IMR-90 (cell line): ENCODE measurements around the gene UNKL. TPM values are rescaled to one million over a fixed set of nuclear protein-coding genes. Genes with fewer than 3 reads are reported as not detected.

Experiments
- ATAC-seq: fragments of 200-7000 bp; cut with Tn5 transposase; 2 replicates; pipeline ENCODE4 v1.9.1; 2020; ENCODE audit warnings: low read depth, mild to moderate bottlenecking, moderate library complexity
- BruUV-seq: library from RNA; stranded (reverse); fragments of 400-500 nt; replicated peaks from 2 replicates; lab custom pipeline; 2021; lab: Mats Ljungman, UMichigan
- CTCF ChIA-PET: fragments of 300-600 bp; formaldehyde crosslinking; extraction: SDS; loops from one replicate; lab custom pipeline; 2021; ENCODE audit warnings: antibody characterized with exemption; lab: Yijun Ruan, JAX
- POLR2A ChIA-PET: fragments of 300-600 bp; sonication (Branson Sonifier 250); formaldehyde crosslinking; loops from one replicate; lab custom pipeline; 2022; ENCODE audit warnings: antibody characterized with exemption; ENCODE audit not compliant: unreplicated experiment; lab: Charles Lee
- DNase-seq: peaks from one replicate; pipeline ENCODE4 v3.0.0; 2013
- H2AFZ ChIP-seq: replicated peaks from 2 replicates; pipeline ENCODE3; 2013; ENCODE audit warnings: low read length, mild to moderate bottlenecking; ENCODE audit not compliant: poor library complexity
- H2AK5ac ChIP-seq: 2 replicates; pipeline ENCODE4 v1.6.1; 2013; ENCODE audit warnings: low read depth, low read length, inconsistent platforms
- H2AK9ac ChIP-seq: replicated peaks from 2 replicates; pipeline ENCODE3; 2013; ENCODE audit warnings: mild to moderate bottlenecking, low read depth, low read length, moderate library complexity; ENCODE audit not compliant: poor library complexity
- H2BK120ac ChIP-seq: 2 replicates; pipeline ENCODE4 v1.6.1; 2013; ENCODE audit warnings: low read depth, low read length, inconsistent platforms
- H2BK15ac ChIP-seq: 3 replicates; pipeline ENCODE4 v1.6.1; 2013; ENCODE audit warnings: low read depth, low read length, inconsistent platforms
- H2BK20ac ChIP-seq: 2 replicates; pipeline ENCODE4 v1.6.1; 2013; ENCODE audit warnings: low read depth, mild to moderate bottlenecking, inconsistent platforms, low read length, moderate library complexity
- H2BK5ac ChIP-seq: 2 replicates; pipeline ENCODE4 v1.6.1; 2013; ENCODE audit warnings: mild to moderate bottlenecking, low read depth, low read length, inconsistent platforms; ENCODE audit not compliant: poor library complexity, severe bottlenecking
- H3K14ac ChIP-seq: replicated peaks from 2 replicates; pipeline ENCODE4 v1.6.1; 2013; ENCODE audit warnings: low read depth, low read length, inconsistent platforms
- H3K18ac ChIP-seq: 2 replicates; pipeline ENCODE4 v1.6.1; 2013; ENCODE audit warnings: low read depth, low read length, control low read depth
- H3K23ac ChIP-seq: 2 replicates; pipeline ENCODE4 v1.6.1; 2013; ENCODE audit warnings: low read depth, low read length, inconsistent platforms
- H3K27ac ChIP-seq: 2 replicates; pipeline ENCODE4 v1.5.1; 2013; ENCODE audit warnings: mild to moderate bottlenecking, control low read depth, low read length; ENCODE audit not compliant: insufficient read depth
- H3K27me3 ChIP-seq: 2 replicates; pipeline ENCODE4 v1.6.1; 2013; ENCODE audit warnings: low read length; ENCODE audit not compliant: control insufficient read depth, insufficient read depth
- H3K36me3 ChIP-seq: 2 replicates; pipeline ENCODE4 v1.6.1; 2013; ENCODE audit warnings: low read length, mixed read lengths; ENCODE audit not compliant: control insufficient read depth, insufficient read depth
- H3K4ac ChIP-seq: 2 replicates; pipeline ENCODE4 v1.6.1; 2013; ENCODE audit warnings: low read depth, low read length, inconsistent platforms
- H3K4me1 ChIP-seq: 2 replicates; pipeline ENCODE4 v1.6.1; 2013; ENCODE audit warnings: low read length, mixed read lengths; ENCODE audit not compliant: control insufficient read depth, insufficient read depth
- H3K4me2 ChIP-seq: 2 replicates; pipeline ENCODE4 v1.6.1; 2013; ENCODE audit warnings: low read depth, mild to moderate bottlenecking, control low read depth, low read length, moderate library complexity
- H3K4me3 ChIP-seq: 2 replicates; pipeline ENCODE4 v1.5.1; 2013; ENCODE audit warnings: low read depth, mild to moderate bottlenecking, control low read depth, low read length, moderate library complexity; ENCODE audit not compliant: insufficient read depth
- H3K56ac ChIP-seq: 2 replicates; pipeline ENCODE4 v1.6.1; 2013; ENCODE audit warnings: low read length, inconsistent platforms; ENCODE audit not compliant: insufficient read depth; ENCODE audit errors: extremely low read depth
- H3K79me1 ChIP-seq, 2 experiments: 2 replicates each; pipeline ENCODE4 v1.6.1; 2013; ENCODE audit warnings: low read length in 2 of 2, inconsistent platforms in 1 of 2, low read depth in 1 of 2
- H3K9ac ChIP-seq: 2 replicates; pipeline ENCODE4 v1.6.1; 2013; ENCODE audit warnings: low read depth, low read length, control low read depth
- H3K9me1 ChIP-seq: 2 replicates; pipeline ENCODE4 v1.6.1; 2013; ENCODE audit warnings: low read length, inconsistent platforms; ENCODE audit not compliant: insufficient read depth
- H3K9me3 ChIP-seq: 2 replicates; pipeline ENCODE4 v1.6.1; 2013; ENCODE audit warnings: low read length; ENCODE audit not compliant: control insufficient read depth, insufficient read depth
- H4K20me1 ChIP-seq: 2 replicates; pipeline ENCODE4 v1.6.1; 2013; ENCODE audit warnings: low read length, inconsistent platforms; ENCODE audit not compliant: insufficient read depth
- H4K5ac ChIP-seq: 2 replicates; pipeline ENCODE4 v1.6.1; 2013; ENCODE audit warnings: mild to moderate bottlenecking, low read depth, low read length, control low read depth
- H4K8ac ChIP-seq, 2 experiments: 2 replicates each; pipeline ENCODE4 v1.6.1; 2013; ENCODE audit warnings: low read depth in 2 of 2, low read length in 2 of 2, control low read depth in 1 of 2, inconsistent platforms in 1 of 2
- H4K91ac ChIP-seq: 2 replicates; pipeline ENCODE4 v1.6.1; 2013; ENCODE audit warnings: low read depth, low read length, inconsistent platforms; ENCODE audit not compliant: insufficient read depth
- BHLHE40 ChIP-seq: fragments of 150-350 bp; IDR thresholded peaks from 2 replicates; pipeline ENCODE4 v1.6.1; 2016; ENCODE audit warnings: mild to moderate bottlenecking, low read depth, low read length
- CEBPB ChIP-seq: IDR thresholded peaks from 2 replicates; pipeline ENCODE4 v1.6.1; 2012; ENCODE audit warnings: low read depth, low read length, improper control_type of control experiment
- CHD1 ChIP-seq: IDR thresholded peaks from 2 replicates; pipeline ENCODE4 v1.6.1; 2012; ENCODE audit warnings: low read depth, low read length, improper control_type of control experiment
- FOS ChIP-seq: fragments of 150-350 bp; IDR thresholded peaks from 2 replicates; pipeline ENCODE4 v1.6.1; 2016; ENCODE audit warnings: low read depth, low read length
- MAFK ChIP-seq: IDR thresholded peaks from 2 replicates; pipeline ENCODE4 v1.6.1; 2012; ENCODE audit warnings: low read depth, low read length, improper control_type of control experiment
- MAZ ChIP-seq: IDR thresholded peaks from 2 replicates; pipeline ENCODE4 v1.6.1; 2012; ENCODE audit warnings: low read depth, mild to moderate bottlenecking, low read length, improper control_type of control experiment, moderate library complexity, borderline replicate concordance
- MXI1 ChIP-seq: IDR thresholded peaks from 2 replicates; pipeline ENCODE4 v1.6.1; 2012; ENCODE audit warnings: low read depth, mild to moderate bottlenecking, low read length, moderate library complexity, borderline replicate concordance
- NFE2L2 ChIP-seq: fragments of 150-350 bp; IDR thresholded peaks from 2 replicates; pipeline ENCODE4 v1.6.1; 2016; ENCODE audit warnings: low read depth, mild to moderate bottlenecking, low read length
- POLR2A ChIP-seq: IDR thresholded peaks from 2 replicates; pipeline ENCODE4 v1.6.1; 2012; ENCODE audit warnings: mild to moderate bottlenecking, low read depth, low read length
- RAD21 ChIP-seq: IDR thresholded peaks from 2 replicates; pipeline ENCODE4 v1.6.1; 2012; ENCODE audit warnings: low read length, improper control_type of control experiment
- RCOR1 ChIP-seq: IDR thresholded peaks from 2 replicates; pipeline ENCODE4 v1.6.1; 2012; ENCODE audit warnings: mild to moderate bottlenecking, low read length, improper control_type of control experiment; ENCODE audit not compliant: insufficient replicate concordance
- RFX5 ChIP-seq: IDR thresholded peaks from 2 replicates; pipeline ENCODE4 v1.8.0; 2012; ENCODE audit warnings: low read depth, mild to moderate bottlenecking, low read length, moderate library complexity
- SMC3 ChIP-seq: fragments of 150-350 bp; IDR thresholded peaks from 2 replicates; pipeline ENCODE4 v1.6.1; 2016; ENCODE audit warnings: low read depth, mild to moderate bottlenecking, antibody characterized with exemption, low read length, moderate library complexity
- WGBS, 2 experiments: methylation state at CpG; one replicate each; pipeline versions ENCODE4 v1.1.5 to v1.1.7; 2013; ENCODE audit warnings: missing lambda C conversion rate in 2 of 2; ENCODE audit not compliant: insufficient read length in 1 of 2; ENCODE audit errors: extremely low coverage in 2 of 2; 5-methylcytosine and 5-hydroxymethylcytosine counted together
- dilution Hi-C: fragments of 300-500 bp; cut with HindIII; formaldehyde crosslinking; loops from one replicate; pipeline ENCODE4 v1.14.3; 2018; ENCODE audit warnings: low sequenced_read_pairs; ENCODE audit not compliant: unreplicated experiment
- in situ Hi-C: fragments of 300-500 bp; cut with MboI; formaldehyde crosslinking; loops from 3 replicates; pipeline ENCODE4 v1.14.3; 2019; ENCODE audit warnings: low sequenced_read_pairs, inconsistent platforms, mixed read lengths
- intact Hi-C: fragments of 100-400 bp; cut with micrococcal nuclease; formaldehyde crosslinking; loops from 2 replicates; pipeline ENCODE4 v1.10.0; 2022
- polyA plus RNA-seq, 3 experiments: library from polyadenylated mRNA; depleted of rRNA; stranded (reverse); fragments of >200 nt; gene quantifications; 2 replicates each; pipeline ENCODE4 v1.2.3, GENCODE V29; 2012; ENCODE audit warnings: low replicate concordance in 1 of 3
- total RNA-seq: library from RNA; depleted of rRNA; stranded (reverse); fragments of >200 nt; gene quantifications from 2 replicates; pipeline ENCODE4 v1.2.3, GENCODE V29; 2012
- TF ChIP-seq, protein P1 (sequence below): conservative IDR thresholded peaks from 2 replicates; pipeline ENCODE4 v1.5.1; 2012; ENCODE audit warnings: mild to moderate bottlenecking, low read depth, low read length, improper control_type of control experiment
- TF ChIP-seq, protein P2 (sequence below): fragments of 150-350 bp; IDR thresholded peaks from 2 replicates; pipeline ENCODE4 v1.6.1; 2016; ENCODE audit warnings: low read depth, mild to moderate bottlenecking, low read length, moderate library complexity, borderline replicate concordance
- TF ChIP-seq, protein P3 (sequence below): fragments of 150-350 bp; IDR thresholded peaks from 2 replicates; pipeline ENCODE4 v1.6.1; 2017; ENCODE audit warnings: mild to moderate bottlenecking, antibody characterized with exemption, low read length, low read depth

The UNKL gene
- total and polyA plus RNA-seq, 2 of the 4 experiments (the other 2 are of a cell fraction) = 4.1 to 13.3 TPM

DNA sequence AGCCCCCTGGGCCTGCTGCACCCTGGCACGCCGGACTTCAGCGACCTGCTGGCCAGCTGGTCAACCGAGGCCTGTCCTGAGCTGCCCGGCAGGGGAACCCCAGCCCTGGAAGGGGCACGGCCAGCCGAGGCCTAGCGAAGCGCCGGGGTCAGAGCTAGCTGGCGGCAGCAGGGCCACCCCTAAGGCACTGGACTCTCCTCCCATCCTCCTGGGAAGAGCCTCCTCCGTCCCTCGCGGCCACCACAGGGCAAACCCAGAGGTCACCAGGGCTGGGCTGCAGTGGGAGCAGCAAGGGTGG, 18.7 kb upstream of the UNKL start:
- no peak overlapping the region for H3K27ac ChIP-seq
- ATAC-seq (no peak), DNase-seq (no peak)
- no peaks in the 10 kb centered on the region for H3K4me1 ChIP-seq
- H2AFZ ChIP-seq = no peak overlapping the region
- intact Hi-C loops (no loop called here), in situ Hi-C loops (no loop called here), dilution Hi-C loops (no loop called here)
- no peaks in the 10 kb centered on the region for H3K9me3 ChIP-seq
- H3K27me3 ChIP-seq = peaks cover 10% of the 10 kb centered on the region; the same call in 1 of the 2 replicates
- no peaks in the 10 kb centered on the region for H4K20me1 ChIP-seq
- ChIA-PET POLR2A (no interaction called here), CTCF (no interaction called here)
- H2BK15ac ChIP-seq = no peak overlapping the region
- H2BK5ac ChIP-seq = no peak overlapping the region
- TF ChIP-seq CHD1 = no peak
- TF ChIP-seq POLR2A = no peak
- TF ChIP-seq BHLHE40 = no peak
- TF ChIP-seq RAD21 = no peak
- TF ChIP-seq MAFK = no peak
- TF ChIP-seq, protein P1, sequence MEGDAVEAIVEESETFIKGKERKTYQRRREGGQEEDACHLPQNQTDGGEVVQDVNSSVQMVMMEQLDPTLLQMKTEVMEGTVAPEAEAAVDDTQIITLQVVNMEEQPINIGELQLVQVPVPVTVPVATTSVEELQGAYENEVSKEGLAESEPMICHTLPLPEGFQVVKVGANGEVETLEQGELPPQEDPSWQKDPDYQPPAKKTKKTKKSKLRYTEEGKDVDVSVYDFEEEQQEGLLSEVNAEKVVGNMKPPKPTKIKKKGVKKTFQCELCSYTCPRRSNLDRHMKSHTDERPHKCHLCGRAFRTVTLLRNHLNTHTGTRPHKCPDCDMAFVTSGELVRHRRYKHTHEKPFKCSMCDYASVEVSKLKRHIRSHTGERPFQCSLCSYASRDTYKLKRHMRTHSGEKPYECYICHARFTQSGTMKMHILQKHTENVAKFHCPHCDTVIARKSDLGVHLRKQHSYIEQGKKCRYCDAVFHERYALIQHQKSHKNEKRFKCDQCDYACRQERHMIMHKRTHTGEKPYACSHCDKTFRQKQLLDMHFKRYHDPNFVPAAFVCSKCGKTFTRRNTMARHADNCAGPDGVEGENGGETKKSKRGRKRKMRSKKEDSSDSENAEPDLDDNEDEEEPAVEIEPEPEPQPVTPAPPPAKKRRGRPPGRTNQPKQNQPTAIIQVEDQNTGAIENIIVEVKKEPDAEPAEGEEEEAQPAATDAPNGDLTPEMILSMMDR = no peak
- TF ChIP-seq, protein P2, sequence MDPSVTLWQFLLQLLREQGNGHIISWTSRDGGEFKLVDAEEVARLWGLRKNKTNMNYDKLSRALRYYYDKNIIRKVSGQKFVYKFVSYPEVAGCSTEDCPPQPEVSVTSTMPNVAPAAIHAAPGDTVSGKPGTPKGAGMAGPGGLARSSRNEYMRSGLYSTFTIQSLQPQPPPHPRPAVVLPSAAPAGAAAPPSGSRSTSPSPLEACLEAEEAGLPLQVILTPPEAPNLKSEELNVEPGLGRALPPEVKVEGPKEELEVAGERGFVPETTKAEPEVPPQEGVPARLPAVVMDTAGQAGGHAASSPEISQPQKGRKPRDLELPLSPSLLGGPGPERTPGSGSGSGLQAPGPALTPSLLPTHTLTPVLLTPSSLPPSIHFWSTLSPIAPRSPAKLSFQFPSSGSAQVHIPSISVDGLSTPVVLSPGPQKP = no peak
- no peak for TF ChIP-seq RFX5
- no peak for TF ChIP-seq NFE2L2
- TF ChIP-seq MXI1 = no peak
- no peak for TF ChIP-seq SMC3
- no peak for TF ChIP-seq MAZ
- no peak for TF ChIP-seq RCOR1
- TF ChIP-seq CEBPB = no peak
- TF ChIP-seq, protein P3, sequence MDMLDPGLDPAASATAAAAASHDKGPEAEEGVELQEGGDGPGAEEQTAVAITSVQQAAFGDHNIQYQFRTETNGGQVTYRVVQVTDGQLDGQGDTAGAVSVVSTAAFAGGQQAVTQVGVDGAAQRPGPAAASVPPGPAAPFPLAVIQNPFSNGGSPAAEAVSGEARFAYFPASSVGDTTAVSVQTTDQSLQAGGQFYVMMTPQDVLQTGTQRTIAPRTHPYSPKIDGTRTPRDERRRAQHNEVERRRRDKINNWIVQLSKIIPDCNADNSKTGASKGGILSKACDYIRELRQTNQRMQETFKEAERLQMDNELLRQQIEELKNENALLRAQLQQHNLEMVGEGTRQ = no peak
- TF ChIP-seq FOS = no peak
- H2BK20ac ChIP-seq = no peak overlapping the region
- no peaks in the 10 kb centered on the region for H3K36me3 ChIP-seq
- BruUV-seq = no TSS peak
- no peak overlapping the region for H3K56ac ChIP-seq
- H3K4me3 ChIP-seq = no peak overlapping the region
- no peak overlapping the region for H2AK5ac ChIP-seq
- H3K4me2 ChIP-seq = no peak overlapping the region
- 80% methylated on average over 5 of the region's 14 CpGs; no CpG with 5 or more reads in 1 of the 2 experiments for WGBS, 2 experiments
- H4K91ac ChIP-seq = no peak overlapping the region
- H3K14ac ChIP-seq = no peak overlapping the region
- H3K4ac ChIP-seq = no peak overlapping the region
- H3K79me1 ChIP-seq = no peaks in the 10 kb centered on the region
- H3K18ac ChIP-seq = no peak overlapping the region
- no peak overlapping the region for H4K5ac ChIP-seq
- no peak overlapping the region for H3K9ac ChIP-seq
- H4K8ac ChIP-seq = no peak overlapping the region
- H3K23ac ChIP-seq = no peak overlapping the region
- H2BK120ac ChIP-seq = no peak overlapping the region
- H3K9me1 ChIP-seq = no peaks in the 10 kb centered on the region
- no peak overlapping the region for H2AK9ac ChIP-seq
